Ishikawa (cell line): ENCODE results near the gene CES4A.

Experiments
- CEBPB ChIP-seq: IDR thresholded peaks from 2 replicates; pipeline ENCODE4 v1.6.1; 2012
- CREB1 ChIP-seq: IDR thresholded peaks from 2 replicates; pipeline ENCODE4 v1.6.1; 2012; ENCODE audit warnings: low read depth
- EGR1 ChIP-seq: IDR thresholded peaks from 2 replicates; pipeline ENCODE4 v1.6.1; 2012
- EP300 ChIP-seq: IDR thresholded peaks from 2 replicates; pipeline ENCODE4 v1.6.1; 2012; ENCODE audit warnings: borderline replicate concordance
- FOXM1 ChIP-seq: IDR thresholded peaks from 2 replicates; pipeline ENCODE4 v1.6.1; 2012; ENCODE audit warnings: low read depth, borderline replicate concordance
- MAX ChIP-seq: IDR thresholded peaks from 2 replicates; pipeline ENCODE4 v1.6.1; 2012
- NFIC ChIP-seq: IDR thresholded peaks from 2 replicates; pipeline ENCODE4 v1.6.1; 2012
- RAD21 ChIP-seq: IDR thresholded peaks from 2 replicates; pipeline ENCODE4 v1.6.1; 2012; ENCODE audit warnings: low read depth
- REST ChIP-seq: IDR thresholded peaks from 2 replicates; pipeline ENCODE4 v1.6.1; 2012; ENCODE audit warnings: low read depth, mild to moderate bottlenecking
- TAF1 ChIP-seq: IDR thresholded peaks from 2 replicates; pipeline ENCODE4 v1.6.1; 2012; ENCODE audit warnings: low read depth, mild to moderate bottlenecking
- TCF12 ChIP-seq: IDR thresholded peaks from 2 replicates; pipeline ENCODE4 v1.6.1; 2012; ENCODE audit warnings: low read depth
- TEAD4 ChIP-seq: IDR thresholded peaks from 2 replicates; pipeline ENCODE4 v1.6.1; 2012
- YY1 ChIP-seq: IDR thresholded peaks from 2 replicates; pipeline ENCODE4 v1.6.1; 2012; ENCODE audit warnings: low read depth
- ZBTB7A ChIP-seq: IDR thresholded peaks from 2 replicates; pipeline ENCODE4 v1.6.1; 2012; ENCODE audit warnings: low read depth
- TF ChIP-seq, protein P1 (sequence below): IDR thresholded peaks from 2 replicates; pipeline ENCODE4 v1.6.1; 2012

Gene CES4A

DNA sequence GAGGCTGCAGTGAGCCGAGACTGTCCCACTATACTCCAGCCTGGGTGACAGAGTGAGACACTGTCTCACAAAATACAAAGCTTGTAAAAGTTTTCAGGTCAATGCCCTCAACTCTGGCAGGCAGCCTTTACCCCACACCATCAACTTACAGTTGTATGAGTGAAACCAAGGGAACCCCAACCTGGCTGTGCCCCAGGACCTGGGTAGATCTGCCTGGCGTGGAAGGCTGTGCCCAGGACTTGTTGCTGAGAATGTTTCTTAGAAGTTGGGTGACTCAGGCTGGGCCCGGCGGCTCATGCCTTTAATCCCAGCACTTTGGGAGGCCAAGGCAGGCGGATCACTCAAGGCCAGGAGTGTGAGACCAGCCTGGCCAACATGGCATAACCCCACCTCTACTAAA lies 19.5 kb upstream of the CES4A start:
- TF ChIP-seq EP300, result no peak
- TF ChIP-seq CREB1, result no peak
- no peak for TF ChIP-seq ZBTB7A

- TF ChIP-seq EP300 (0 out of 2 replicates have a peak, but pooled peaks have one; percentile 34), NFIC (peak; percentile 40), YY1 (no peak), FOXM1 (no peak), TEAD4 (peak; percentile 93), EGR1 (no peak), MAX (no peak), TCF12 (no peak), RAD21 (no peak), ZBTB7A (peak; percentile 47; the same call in 1 of the 2 replicates)
These were observed 17.3 kb upstream of the CES4A start for GRCh38 chr16:66970775-66971720.

GRCh38 chr16:66972983-66973382 lies 15.4 kb upstream of the CES4A start:
- peak; percentile 12; the same call in 1 of the 2 replicates for TF ChIP-seq NFIC
- no peak for TF ChIP-seq TAF1
- no peak for TF ChIP-seq TCF12
- no peak for TF ChIP-seq EGR1
- no peak for TF ChIP-seq RAD21
- TF ChIP-seq, protein P1, sequence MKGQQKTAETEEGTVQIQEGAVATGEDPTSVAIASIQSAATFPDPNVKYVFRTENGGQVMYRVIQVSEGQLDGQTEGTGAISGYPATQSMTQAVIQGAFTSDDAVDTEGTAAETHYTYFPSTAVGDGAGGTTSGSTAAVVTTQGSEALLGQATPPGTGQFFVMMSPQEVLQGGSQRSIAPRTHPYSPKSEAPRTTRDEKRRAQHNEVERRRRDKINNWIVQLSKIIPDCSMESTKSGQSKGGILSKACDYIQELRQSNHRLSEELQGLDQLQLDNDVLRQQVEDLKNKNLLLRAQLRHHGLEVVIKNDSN, result no peak
- TF ChIP-seq REST, result no peak

- no peak for TF ChIP-seq TAF1
- TF ChIP-seq NFIC, result no peak
- no peak for TF ChIP-seq RAD21
- no peak for TF ChIP-seq TCF12
- TF ChIP-seq MAX, result no peak
- TF ChIP-seq CREB1, result no peak
- no peak for TF ChIP-seq ZBTB7A
- no peak for TF ChIP-seq YY1
- no peak for TF ChIP-seq FOXM1
- TF ChIP-seq, protein P1, result no peak
- TF ChIP-seq EGR1, result no peak
- no peak for TF ChIP-seq CEBPB
- no peak for TF ChIP-seq EP300
- no peak for TF ChIP-seq TEAD4
- no peak for TF ChIP-seq REST
These were observed 14.7 kb upstream of the CES4A start for GRCh38 chr16:66973716-66974115.

- TF ChIP-seq EGR1, result no peak
- no peak for TF ChIP-seq TAF1
- TF ChIP-seq MAX, result no peak
- TF ChIP-seq ZBTB7A, result no peak
- no peak for TF ChIP-seq EP300
- no peak for TF ChIP-seq RAD21
- no peak for TF ChIP-seq REST
- no peak for TF ChIP-seq TEAD4
- no peak for TF ChIP-seq FOXM1
- no peak for TF ChIP-seq TCF12
- no peak for TF ChIP-seq CREB1
- TF ChIP-seq YY1, result no peak
These were observed 13.0 kb upstream of the CES4A start for GRCh38 chr16:66975302-66975893.
